Measurements from ENCODE around the gene RNF217.
"Not testable (repeated sequence)": the region's sequence is repeated elsewhere in the genome, so short reads cannot be mapped to it uniquely, and the experiment has no call there.

GRCh38 chr6:124919703-124920102 is 42.5 kb upstream of the RNF217 start:
- TF ChIP-seq CTCF (conservative IDR thresholded peaks at IDR 0.05 in 1 of 2, IDR thresholded peaks at IDR 0.05 in 1 of 2; ENCODE audit: extremely low read depth in 1 of 2, insufficient read depth in 1 of 2, low read depth in 1 of 2, low read length in 2 of 2); EZH2 (IDR thresholded peaks at IDR 0.05; ENCODE audit: borderline replicate concordance, low read length): not testable (repeated sequence)
